DMS79 treated with DMSO at 0.1 percent for 48 hours (cell line): Measurements from ENCODE around the gene SORCS2.

Experiments used
- DNase-seq: peaks from one replicate; lab custom pipeline; 2025; lab: John Stamatoyannopoulos, UW

The SORCS2 gene

DNA sequence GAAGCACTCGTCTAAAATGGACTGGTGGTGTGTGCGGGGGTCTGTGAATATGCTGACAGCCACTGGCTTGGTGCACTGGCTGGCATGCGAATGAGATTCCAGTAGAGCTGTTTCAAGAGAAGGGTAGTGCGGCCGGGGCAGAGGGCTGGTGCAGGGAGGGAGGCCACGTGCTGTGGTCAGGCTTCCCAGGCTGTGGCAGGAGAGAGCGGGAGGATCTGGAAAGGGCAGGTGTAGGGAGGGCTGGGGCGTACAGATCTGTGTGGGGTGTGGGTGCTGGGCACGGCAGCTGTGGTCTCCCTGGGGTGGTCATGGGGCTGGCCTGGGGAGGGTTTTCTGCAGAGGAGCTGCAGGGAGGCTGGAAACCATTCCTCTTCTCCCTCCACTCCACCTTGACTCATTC is 30.2 kb downstream of the SORCS2 start:
- no peak for DNase-seq

DNA sequence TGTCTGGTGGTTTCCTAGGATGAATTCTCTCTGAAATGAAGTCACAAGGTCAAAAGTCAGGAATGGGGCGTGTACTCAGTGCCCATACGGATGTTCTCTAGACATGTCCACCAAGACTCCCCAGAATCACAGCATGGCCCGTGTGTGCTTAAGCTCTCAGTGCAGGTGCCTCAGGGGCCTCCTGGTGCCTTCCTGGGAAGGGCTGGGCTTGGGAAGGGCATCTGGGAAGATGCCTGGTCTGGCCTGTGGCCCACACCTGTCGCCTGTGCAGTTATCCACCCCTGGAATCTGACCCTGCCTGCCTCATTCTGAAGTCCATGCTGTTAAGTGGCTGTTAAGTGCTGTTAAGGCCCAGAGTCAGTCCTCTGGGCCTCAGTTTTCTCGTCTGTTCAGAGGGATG is 31.2 kb downstream of the SORCS2 start:
- DNase-seq, result no peak

DNA sequence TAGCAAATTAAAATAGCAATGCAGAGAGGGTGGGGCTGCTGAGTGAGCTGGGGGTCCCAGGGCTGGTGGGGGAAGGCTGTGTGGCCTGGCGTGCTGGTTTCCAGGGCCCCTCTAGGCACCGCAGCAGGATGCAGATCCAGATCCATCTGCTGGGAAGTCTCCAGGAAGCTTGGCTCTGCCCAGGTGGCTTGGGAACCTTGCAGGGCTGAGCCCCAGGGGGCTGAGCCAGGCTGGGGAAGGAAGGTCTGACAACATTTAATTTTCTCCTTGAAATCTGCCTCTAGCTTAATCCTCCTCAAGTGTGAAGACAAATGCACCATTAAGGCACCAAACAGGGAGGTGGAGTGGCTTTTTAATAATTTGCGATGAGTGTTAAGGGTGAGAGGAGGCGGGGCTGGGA is 31.7 kb downstream of the SORCS2 start:
- DNase-seq, result peak; percentile 4

DNA sequence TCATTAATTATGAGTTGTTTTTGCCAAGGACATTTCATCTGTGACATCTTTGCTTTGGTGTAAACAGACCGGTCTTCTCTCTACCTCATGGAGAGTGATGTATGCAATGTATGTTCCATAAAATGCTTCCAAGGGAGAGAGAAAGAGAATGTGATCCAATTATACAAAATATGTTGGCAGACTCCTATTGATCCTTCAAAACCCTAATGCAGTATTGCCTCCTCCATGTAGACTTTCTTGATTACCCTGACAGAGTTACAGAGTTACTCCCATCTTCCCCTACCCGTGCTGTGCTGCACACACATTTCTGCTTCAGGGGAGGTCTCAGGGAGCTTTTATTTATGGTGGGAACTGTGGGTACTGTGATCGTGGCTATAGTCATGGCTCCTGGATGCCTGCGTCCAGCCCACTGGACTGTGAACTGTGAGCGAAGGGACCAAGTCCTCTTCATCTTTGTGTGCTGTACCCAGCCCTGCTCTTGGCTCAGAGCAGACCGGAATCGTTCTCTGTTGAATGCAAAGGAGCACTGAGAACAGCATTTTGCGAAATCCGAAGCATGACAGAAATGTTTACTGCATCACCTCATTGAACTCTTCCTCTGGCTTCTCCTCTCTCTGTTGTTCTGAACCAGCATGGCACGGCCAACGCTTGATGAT is 32.7 kb downstream of the SORCS2 start:
- DNase-seq, result no peak

DNA sequence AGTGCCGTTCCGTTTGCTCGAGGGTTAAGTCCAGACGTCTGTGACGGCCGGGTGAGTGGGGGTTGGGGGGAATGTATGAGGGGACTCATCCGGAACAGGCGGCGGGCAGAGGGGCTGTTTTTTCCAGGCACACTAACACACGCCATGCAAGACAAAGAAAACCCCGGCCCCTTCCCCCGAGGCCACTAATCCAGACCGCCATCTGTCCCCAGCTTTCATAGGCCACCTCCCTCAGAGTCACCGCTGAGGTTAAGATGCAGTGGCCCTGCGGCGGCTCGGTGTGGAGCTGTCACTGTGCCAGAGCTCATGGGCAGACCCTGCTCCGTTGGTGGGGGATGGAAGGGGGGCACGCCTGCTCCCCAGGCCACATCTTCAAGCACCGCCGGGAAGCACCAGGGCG is 34.1 kb downstream of the SORCS2 start:
- peak; percentile 83 for DNase-seq

DNA sequence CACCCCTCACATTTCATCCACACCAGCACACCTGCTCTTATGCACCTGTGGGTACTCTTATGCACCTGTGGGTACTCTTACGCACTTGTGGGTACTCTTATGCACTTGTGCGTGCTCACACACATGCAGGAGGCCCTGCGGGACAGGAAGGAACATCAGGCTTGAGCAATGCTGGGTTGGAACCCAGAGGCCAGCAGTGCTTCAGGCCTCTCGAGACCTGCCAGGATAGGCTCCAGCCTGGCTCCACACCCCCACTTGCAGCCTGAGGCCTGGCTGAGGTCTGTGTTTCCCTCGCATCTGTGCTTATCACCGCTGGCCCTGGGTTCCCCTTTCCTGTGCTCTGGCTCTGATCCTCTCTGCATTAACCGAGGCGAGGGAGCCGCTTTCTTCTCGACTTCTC is 34.7 kb downstream of the SORCS2 start:
- peak; percentile 83 for DNase-seq

DNA sequence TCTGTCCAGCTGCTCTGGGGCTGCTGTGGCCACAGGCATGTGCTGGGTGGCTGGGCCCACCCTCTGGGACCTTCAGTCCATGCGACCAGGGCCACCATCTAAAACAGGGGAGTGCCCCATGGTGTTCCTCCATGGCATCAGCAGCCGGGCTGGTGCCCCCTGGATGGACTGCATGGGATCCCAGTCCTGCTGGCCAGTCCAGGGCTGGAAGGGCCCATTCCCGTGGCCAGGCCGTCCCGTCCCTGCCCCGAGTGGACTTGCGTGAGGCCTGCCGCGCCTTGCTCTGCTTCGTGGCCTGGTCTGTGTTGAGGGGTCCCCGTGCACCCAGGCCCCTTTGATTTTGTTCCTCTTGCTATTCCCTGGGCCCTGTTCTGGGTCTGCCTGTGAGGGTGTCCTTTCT is 36.4 kb downstream of the SORCS2 start:
- DNase-seq, result no peak

DNA sequence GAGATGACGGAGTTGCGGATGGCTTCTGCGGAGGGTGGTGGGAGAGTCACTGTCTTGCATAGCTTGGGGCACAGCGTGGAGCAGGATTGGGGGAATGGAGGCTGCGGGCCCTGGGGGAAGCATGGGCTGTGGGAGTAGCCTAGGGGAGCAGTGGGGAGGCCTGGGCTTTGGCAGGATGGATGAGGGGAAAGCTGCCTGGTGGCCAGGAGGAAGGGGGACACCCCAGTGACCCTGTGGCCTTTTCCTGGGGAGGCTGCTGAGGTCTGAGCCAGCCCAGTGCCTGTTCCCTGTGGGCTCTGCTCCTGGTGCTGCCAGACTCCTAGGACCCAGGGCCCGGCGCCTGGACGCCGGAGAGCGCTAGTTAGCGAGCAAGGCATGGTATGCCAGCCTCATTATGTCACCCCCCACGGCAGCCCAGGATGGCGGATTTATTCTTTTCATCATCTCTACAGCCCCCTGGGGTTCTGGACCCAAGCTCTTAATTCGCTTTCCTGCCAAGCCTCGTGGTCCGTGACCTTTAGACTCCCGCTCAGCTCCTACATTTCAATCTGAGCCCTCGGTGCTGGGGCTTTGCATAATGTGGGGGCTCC is 39.8 kb downstream of the SORCS2 start:
- no peak for DNase-seq

DNA sequence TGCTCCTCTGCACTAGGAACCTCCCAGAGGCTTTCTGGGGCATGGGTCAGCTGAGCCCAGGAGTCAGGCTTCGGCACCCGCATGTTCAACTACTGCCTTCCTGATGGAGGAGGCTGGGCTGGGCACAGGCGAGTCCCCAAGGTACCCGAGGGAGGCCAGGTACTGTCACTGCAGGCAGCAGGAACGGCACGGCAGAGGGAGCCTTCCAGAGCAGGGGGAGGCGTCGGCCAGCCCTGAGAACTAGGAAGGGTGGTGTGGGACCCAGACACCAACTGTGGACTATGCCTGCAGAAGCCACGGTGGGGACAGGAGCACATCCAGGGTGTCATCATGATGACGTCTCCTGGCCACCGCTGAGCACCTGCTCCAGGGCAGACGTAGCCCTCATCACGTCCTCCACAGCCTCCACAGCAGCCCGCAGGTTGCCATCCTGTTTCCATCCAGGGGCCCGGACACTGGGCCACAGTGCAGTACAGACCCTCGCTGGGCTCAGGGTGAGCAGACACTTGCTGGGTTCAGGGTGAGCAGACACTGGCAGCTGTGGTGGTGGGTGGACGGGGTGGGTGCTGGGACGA is 40.8 kb downstream of the SORCS2 start:
- DNase-seq, result no peak

DNA sequence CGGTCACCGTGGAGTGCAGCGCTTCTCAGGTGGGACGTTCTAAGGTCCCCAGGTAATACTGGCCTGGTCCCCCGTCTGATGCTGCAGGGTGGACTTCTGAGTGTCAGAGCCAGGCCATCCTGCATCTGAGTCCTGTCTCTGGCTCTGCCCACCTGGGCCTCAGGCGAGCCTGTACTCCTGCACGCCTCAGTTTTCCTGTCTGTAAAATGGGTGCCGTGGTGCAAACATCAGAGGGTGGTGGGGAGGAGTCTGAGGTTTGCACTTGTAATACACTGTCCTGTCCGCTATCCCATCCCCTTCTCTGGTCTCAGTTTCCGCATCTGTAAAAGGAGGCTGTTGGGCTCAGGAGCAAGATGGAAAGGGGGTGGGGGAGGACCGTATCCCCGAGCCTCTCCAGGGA is 41.3 kb downstream of the SORCS2 start:
- no peak for DNase-seq

DNA sequence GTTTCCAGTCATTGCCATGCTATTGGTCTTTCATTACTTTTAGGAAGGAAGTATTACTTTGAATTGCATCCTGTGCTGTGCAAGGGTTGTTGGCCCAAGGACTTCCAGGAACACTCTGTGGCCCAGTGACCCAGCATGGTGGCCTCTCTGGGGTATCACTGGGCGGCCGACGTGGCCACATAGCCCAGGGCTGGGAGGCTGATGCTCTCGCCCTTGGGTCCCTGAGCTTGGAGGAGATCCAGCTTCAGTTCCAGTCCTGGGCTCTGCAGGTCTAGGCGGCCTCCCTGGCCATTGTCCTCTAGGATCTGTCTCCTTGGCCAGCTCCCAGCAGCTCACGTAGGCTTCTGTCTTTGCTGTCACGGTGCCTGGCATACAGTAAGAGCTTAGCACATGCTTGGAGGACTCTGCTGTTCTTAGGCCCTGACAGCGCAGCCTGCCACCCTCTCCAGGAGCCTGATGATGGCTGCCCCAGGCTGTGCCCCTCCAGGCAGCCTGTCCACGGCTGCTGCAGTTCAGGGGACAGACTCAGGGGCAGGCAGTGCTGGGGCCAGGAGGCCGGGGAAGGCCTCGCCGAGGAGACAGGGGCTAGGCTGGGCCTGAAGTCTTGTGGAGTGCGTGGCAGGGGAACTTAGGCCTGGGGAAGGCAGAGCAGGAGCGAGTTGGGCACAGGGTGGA is 42.2 kb downstream of the SORCS2 start:
- no peak for DNase-seq

DNA sequence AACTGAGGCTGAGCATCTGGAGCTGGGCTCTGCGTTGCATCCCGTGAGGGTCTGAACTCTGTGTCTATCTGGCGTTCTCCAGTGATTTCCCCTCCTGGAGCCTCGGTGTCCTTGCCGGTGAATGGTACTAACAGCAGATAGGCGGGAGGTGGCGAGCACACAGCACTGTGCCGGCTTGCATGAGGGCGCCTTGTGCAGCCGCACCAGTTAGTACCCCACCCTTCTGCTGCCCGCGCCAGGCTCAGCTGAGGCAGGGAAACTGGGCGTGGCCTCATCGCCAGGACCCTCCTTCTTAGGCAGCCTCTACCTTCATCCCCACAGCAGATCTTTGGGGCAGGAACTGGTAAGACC is 42.7 kb downstream of the SORCS2 start:
- no peak for DNase-seq

DNA sequence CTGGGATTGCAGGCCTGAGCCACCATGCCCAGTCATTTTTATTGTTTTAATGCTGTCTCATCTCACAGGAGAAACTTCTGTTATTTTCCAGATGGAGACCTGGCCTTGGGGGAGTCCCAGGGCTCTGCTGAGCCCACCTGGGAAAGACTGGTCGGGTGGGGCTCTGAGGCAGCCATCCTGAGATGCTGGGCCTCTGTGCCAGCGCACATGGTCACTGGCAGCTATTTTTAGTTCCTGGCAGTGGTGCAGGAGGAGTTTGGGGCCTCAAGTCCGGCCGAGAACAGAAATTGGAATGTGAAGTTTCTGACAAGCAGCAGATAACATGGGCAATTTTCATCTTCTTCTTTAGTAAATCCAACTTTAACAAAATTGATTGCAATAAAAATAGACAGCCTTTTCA is 44.5 kb downstream of the SORCS2 start:
- no peak for DNase-seq

DNA sequence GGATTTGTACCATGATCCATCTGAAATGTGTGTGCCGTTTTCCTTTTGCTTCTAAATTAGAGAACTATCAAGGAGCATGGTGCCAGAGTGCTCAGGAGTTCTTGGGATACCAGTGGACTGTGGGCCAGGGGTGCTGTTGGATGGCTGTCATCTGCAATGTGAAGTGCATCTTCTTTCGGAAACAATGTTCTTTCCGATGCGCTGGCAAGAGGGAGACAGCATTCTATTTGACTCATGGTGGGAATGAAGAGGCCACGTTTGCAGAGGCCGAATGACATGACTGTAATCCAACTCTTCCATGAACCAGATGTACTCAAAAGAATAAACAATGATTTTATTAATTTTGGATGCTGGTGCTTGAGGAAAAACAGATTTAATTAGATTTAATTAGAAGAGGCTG is 45.5 kb downstream of the SORCS2 start:
- no peak for DNase-seq

DNA sequence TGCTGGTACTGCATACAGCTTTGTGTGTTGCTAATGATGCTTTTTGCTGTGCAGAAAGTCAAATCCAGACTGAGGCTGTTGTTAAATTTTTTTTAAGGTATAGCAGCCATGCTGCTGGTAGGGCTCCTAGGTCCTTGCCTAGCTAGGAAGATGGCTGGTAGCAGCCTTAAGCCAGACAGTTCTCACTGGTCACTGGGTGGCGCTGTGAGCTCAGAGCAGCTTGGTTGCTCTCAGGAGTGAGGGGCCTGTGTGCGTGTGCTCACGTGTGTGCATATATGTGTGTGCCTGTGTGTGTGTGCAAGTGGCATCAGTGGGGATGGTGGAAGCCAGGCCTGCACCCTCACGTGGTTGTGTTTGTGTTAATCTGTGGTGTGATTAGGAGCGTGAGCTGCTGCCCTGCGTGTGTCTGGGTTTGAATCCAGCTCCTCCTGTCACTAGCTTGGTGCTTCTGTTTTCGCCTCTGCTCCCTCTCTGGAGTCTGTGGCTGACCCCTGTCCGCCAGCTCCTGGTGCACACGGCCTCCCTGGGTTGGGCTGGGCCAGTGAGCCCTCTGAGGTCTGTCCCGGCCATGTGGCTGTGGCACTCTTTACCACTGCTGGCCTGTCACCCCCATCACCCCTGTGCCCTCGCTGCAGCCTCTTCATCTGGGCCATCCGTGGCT is 46.1 kb downstream of the SORCS2 start:
- DNase-seq, result no peak

DNA sequence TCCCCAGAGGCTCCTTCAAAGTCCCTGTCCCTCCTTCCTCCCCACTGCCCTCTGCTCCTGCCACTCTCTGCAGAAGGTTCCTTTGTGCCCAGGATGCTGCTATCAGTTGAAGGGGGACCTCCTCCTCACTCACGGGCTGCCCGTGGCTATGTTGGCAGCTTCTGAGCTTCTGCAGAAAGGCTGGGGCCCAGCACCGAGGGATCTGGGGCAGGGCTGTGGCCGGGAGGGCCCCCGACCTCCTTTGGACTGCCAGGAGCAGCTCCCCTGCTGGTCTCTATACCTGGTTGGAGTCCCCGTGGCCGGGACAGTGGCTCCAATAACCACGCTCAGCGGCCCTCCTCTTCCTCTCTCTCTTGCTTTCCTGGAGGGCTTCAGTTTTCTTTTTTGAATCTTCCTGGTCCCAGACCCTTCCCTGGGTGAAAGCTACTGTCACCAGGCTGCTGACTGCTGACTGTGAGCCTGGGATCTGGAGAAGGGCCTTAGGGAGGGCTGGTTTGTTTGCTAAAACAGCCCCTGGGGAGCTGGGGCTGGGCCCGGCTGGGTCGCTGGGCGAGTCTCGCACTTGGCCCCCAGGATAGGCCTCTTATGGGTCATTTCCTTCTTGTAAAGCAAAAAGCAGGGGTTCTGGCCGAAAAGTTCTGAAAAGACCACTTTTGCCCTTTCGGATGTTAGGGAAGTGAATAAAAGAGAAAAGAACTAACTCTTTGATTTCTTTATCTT is 46.9 kb downstream of the SORCS2 start:
- DNase-seq, result no peak

DNA sequence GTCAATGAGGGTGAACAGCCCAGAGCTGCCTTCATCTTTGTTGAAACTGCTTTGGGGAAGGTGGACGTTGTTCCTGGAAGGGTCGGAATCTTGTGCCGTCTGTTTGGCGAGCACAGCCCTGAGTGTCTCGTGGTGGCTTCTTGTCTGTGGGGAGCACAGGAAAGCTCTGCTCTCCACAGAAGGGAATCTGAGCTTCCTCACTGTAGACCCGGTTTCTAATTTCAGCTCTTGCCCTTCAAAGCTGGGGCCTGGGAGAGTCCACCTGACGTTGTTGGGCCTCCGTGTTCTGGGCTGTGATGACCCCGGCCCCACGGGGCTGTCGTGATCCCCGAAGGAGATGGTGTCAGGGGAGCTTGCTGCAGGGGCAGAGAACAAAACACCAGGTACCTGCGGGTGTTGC is 47.5 kb downstream of the SORCS2 start:
- DNase-seq, result no peak

DNA sequence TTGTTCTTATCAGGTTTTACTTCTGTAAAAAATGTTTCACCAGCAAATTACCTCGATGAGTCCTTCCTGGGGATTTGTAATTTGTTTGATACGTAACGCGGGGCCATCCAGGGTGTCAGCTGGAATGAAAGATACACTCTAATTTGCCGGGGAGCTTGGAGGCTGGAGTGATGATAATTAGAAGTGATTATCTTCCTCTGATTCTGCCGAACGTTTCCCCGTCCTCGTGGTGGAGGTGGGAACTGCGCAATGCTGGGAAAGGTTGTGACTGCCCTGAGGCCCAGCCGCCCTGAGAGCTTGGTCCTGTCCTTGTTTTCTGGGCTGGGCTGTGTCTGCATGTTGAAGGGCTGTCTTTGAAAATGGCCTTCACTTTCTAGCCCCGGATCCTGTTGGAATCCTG is 48.0 kb downstream of the SORCS2 start:
- DNase-seq, result no peak

DNA sequence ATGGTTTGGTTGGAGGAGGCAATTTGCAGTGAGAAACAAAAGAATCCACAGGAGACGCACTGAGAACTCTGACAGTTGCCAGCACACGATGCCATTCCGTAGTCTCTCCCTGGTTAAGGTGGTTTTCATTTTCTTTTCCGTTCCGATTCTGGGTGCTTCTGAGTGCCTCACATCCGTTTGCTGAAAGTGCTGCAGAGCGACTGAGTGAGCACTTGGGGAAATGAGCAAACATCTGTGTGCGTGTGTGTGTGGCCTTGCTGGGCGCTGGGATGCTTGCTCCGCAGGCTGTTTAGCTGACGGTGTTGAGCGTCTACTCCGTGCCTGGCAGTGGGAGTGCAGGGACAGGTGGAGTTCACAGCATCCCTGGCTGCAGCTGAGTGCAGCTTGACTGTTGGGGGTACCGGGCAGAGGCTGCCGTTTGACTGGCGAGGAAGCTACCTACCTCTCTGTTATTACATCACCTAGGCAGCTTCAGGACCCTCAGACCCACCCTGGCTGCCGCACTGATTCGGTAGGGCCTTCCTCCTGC is 49.3 kb downstream of the SORCS2 start:
- DNase-seq, result peak; percentile 5

DNA sequence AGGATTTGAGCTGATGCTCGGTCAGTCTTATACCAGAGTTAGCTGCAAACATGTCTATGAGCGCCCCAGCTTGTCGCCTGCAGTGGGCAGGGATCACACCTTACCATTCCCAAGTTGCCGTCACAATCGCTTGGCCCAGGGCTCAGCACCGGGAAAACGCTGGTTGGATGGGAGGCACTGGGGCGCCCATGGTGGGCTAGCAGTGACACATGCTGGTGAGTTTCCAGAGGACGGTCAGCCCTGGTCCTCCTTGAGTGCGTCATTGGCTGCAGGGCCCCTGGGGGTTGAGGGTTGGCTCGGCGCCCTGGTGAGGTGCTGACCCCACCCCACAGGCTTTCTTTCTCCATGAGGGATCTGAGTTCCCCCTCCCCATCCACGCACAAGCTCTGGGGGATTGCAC is 50.4 kb downstream of the SORCS2 start:
- DNase-seq, result no peak

DNA sequence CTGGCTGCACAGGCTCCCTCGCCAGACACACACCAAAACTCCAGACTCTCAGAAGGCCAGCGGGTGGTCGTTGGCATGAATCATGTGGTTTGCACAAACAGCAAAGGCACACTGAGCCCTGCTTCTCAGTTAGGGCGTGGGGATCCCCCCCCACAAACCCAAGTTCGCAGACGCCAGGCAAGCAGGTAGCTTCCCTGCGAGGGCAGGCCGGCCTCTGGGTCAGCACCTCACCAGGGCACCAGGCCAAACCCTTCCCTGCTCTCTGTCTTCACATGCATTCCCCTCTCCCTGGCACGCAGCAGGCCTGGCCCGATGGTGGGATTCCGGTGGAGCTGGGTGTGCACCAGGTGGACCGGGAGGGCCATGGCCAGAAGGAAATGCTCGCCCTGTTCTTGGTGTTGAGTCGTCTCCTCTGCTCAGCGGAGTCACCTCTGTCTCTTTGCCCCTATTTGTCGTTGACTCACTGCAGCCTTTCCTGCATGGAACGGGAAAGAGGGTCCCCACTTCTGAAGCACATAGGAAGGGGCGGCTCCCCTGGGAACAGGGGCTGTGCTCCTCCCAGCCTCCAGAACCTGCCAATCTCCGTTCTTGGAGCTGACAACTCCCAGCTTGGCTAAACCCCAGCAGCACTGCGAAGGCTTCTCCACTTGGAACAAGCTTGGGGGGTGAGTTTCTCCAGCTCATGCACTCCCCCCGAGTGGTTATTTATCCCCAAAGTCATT is 51.4 kb downstream of the SORCS2 start:
- no peak for DNase-seq

DNA sequence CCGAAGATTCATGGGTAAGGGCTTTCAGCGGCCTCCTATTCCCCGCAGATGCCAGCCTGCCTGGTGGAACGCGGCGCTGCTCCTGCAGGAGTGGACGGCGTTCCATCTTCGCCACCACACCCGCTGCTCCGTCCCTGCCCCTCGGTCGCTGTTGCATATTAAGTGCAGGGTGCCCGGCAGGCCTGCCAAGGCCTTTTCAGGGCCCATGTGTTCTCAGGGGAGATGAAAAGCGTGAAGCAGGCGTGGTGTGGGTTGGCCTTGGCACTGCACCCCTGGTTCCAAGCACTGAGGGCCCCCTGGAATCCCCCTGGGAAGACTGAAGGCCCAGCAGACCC is 52.0 kb downstream of the SORCS2 start:
- no peak for DNase-seq
